Subcutaneous abdominal adipose tissue (tissue), 5 donors: Measurements from ENCODE around the gene NOB1.
"Not testable (repeated sequence)": the region's sequence is repeated elsewhere in the genome, so short reads cannot be mapped to it uniquely, and the experiment has no call there.

Experiments
- H3K27ac ChIP-seq: one replicate; pipeline ENCODE4 v1.7.0; 2013; ENCODE audit warnings: low read depth, mild to moderate bottlenecking, inconsistent platforms, low read length, moderate library complexity
- H3K27me3 ChIP-seq, 5 donors: one replicate each; pipeline ENCODE4 v1.7.0; 2013; ENCODE audit warnings: low read length in 5 of 5, inconsistent platforms in 1 of 5; ENCODE audit not compliant: control insufficient read depth in 5 of 5, insufficient read depth in 4 of 5
- H3K36me3 ChIP-seq, 5 donors: one replicate each; pipeline ENCODE4 v1.7.0; 2013; ENCODE audit warnings: low read length in 5 of 5; ENCODE audit not compliant: control insufficient read depth in 5 of 5, insufficient read depth in 5 of 5
- H3K4me1 ChIP-seq, 5 donors: one replicate each; pipeline ENCODE4 v1.7.0; 2013; ENCODE audit warnings: low read length in 5 of 5, mild to moderate bottlenecking in 3 of 5, moderate library complexity in 1 of 5; ENCODE audit not compliant: control insufficient read depth in 5 of 5, insufficient read depth in 5 of 5
- H3K4me3 ChIP-seq, 5 donors: one replicate each; pipeline ENCODE4 v1.7.0; 2013; ENCODE audit warnings: low read length in 5 of 5, low read depth in 1 of 5
- H3K9ac ChIP-seq, 5 donors: one replicate each; pipeline ENCODE4 v1.7.0; 2013; ENCODE audit warnings: low read length in 5 of 5, mild to moderate bottlenecking in 4 of 5, moderate library complexity in 3 of 5
- H3K9me3 ChIP-seq, 5 donors: one replicate each; pipeline ENCODE4 v1.7.0; 2013; ENCODE audit warnings: low read length in 5 of 5; ENCODE audit not compliant: control insufficient read depth in 5 of 5
- donor health status: healthy.
- donor health status: healthy.
- donor health status: healthy.
- donor health status: healthy.
- donor health status: healthy.

Gene NOB1

DNA sequence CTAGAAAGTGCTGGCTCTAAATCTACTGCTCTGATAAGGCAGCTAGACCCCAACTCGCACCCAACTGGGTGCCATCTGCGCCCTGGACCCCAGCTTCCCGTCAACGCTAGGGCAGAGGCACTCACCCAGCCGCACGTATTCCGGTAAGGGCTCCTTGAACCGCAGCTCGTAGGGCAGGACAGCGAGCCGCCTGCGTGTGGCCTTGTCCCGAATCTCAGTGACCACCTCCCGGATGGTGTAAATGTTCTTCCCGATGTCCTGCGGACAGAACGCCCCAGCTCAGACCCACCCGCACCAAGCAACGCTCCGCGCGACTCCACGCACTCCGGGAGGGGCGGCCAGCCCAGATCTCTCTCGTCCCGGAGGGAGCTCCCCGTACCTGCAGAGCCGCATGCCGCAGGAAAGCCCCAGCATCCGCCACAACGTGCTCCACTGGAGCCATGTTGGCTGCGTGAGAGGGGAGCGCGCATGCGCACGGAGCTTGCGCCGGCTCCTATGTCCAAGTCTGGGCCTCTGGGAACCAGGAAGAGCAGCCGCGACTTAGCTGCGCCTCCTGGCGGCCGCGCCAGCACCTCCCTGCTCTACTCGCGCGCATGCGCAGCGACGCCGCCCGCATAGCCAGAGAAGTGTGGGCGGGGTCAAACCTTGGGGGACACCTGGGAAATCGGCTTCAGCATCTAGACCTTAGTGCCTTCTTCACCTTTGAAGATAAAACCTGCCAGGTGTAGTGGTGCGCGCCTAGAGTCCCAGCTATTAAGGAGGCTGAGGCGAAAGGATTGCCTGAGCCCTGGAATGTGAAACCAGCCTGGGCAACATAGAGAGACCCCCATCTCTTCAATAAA lies at the start of gene NOB1:
Gene NOB1 (minus strand): TSS at position 458 of the 842 bp plus-strand sequence. CDS start 16 bp downstream, at position 442.
- Histone ChIP-seq H3K4me3 (peak within 1 kb of the TSS; percentile 79 to 98 (median 94)), H3K27ac (peak within 1 kb of the TSS; percentile 80), H3K9ac (peak within 1 kb of the TSS; percentile 39 to 95 (median 79)), H3K9me3 (no peaks in the 10 kb centered on the region), H3K36me3 (peaks cover 3 to 16% (median 11%) of the 10 kb centered on the region in 5 donors), H3K27me3 (no peaks in the 10 kb centered on the region), H3K4me1 (peaks cover 1 to 18% (median 16%) of the 10 kb centered on the region in 5 donors)

DNA sequence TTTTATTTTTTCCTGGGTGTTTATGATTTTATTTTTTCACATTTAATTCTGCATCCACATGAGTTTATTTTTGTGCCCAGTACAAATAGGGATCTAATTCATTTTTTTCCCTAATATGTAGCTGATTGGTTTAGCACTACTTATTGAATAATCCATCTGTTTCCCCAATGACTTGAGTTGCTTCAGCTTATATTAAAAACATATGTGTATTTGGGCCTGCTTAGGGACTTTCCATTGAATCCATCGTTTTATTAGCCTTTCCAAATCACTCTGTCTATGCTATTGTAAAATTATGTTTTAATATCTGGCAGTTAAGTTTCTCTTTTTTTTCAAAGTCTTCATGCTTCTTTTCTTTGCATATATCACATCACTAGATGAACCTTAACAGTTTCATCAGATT lies 49.6 kb upstream of the NOB1 start:
- H3K27ac ChIP-seq = no peak overlapping the region
- H3K4me1 ChIP-seq = peaks cover 0 to 10% (median 7%) of the 10 kb centered on the region in 5 donors
- peaks cover 0 to 19% (median 7%) of the 10 kb centered on the region in 5 donors for H3K36me3 ChIP-seq
- no peak overlapping the region for H3K9ac ChIP-seq
- H3K9me3 ChIP-seq = no peaks in the 10 kb centered on the region
- H3K27me3 ChIP-seq = no peaks in the 10 kb centered on the region
- no peak overlapping the region for H3K4me3 ChIP-seq

DNA sequence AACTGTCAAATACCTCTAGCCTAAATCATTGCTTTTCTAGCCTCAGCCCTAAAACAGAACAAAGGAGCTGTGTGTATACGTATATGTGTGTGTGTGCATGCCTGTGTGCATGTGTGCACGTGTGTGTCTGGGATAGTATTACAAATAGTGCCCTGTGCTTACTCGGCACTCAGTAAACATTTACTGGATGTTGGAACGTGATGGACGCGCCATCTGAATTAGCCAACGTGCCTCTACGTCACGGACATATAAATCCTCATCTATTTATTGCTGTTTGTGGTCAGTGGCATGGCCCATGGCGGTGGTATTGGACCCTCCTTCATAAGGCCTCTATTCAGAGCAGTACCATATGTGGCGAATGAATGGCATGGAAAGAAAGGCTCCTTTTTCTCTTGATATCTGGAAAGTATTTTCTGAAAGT lies 44.9 kb upstream of the NOB1 start:
- Histone ChIP-seq H3K36me3 (peaks cover 0 to 26% (median 12%) of the 10 kb centered on the region in 5 donors), H3K27ac (no peak overlapping the region), H3K9me3 (no peaks in the 10 kb centered on the region), H3K9ac (no peak overlapping the region), H3K4me3 (no peak overlapping the region), H3K27me3 (no peaks in the 10 kb centered on the region), H3K4me1 (peaks cover 0 to 26% (median 20%) of the 10 kb centered on the region in 5 donors)

DNA sequence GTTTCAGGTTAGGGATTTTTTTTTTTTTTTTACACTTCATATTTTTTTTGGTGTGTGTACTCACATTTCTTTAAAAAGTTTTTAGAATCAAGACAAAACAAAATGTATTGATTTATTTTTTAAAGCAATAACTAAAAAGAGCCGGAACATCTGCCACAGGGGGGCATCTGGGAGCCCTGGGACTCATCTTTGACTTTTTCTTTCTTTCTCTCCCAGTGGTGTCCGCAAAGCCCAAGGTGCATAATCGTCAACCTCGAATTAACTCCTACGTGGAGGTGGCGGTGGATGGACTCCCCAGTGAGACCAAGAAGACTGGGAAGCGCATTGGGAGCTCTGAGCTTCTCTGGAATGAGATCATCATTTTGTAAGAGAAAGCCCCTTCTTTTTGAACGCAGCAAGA lies 43.7 kb upstream of the NOB1 start:
- Histone ChIP-seq H3K4me1 (peaks cover 0 to 27% (median 20%) of the 10 kb centered on the region in 5 donors), H3K4me3 (no peak overlapping the region), H3K27ac (no peak overlapping the region), H3K9me3 (no peaks in the 10 kb centered on the region), H3K36me3 (peaks cover 0 to 26% (median 10%) of the 10 kb centered on the region in 5 donors), H3K27me3 (no peaks in the 10 kb centered on the region), H3K9ac (no peak overlapping the region)

DNA sequence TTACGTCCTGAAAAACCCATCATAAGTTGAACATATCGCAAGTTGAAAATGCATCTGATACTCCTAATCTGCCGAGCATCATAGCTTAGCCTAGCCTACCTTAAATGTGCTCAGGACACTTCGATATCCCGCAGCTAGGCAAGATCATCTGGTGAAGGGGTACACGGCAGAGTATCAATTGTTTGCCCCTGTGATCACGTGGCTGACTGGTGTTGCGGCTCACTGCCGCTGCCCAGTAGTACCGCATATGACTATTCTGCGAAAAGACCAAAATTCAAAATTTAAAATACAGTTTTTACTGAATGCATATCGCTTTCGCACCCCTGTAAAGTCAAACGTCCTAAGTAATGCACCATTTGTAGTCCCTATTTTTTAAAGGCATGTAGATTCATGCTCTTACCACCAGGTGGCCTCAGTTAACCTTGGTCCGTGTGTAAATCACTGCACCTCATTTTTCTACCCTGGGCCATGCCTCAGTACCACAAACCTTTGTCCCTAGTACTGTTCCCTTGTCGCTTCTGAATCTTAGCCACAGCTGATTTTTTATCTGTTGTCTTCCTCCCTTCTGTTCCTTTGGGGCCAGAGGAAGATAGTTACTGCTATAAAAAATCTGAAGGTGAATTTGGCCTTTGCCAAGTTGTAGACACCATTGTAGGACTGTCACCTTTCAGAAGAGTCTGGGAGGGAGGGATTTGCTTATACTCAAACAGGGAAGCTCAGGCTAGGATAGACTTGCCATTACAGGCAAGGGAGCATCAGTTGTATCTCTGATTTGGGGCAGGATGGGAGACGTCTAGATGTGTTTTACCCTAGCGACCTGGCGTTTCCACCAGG lies 41.8 kb upstream of the NOB1 start:
- Histone ChIP-seq H3K27ac (no peak overlapping the region), H3K4me3 (peak overlapping the region; percentile 7 to 51 (median 36)), H3K27me3 (no peaks in the 10 kb centered on the region), H3K9me3 (no peaks in the 10 kb centered on the region), H3K4me1 (peaks cover 0 to 27% (median 20%) of the 10 kb centered on the region in 5 donors), H3K36me3 (peaks cover 0 to 27% (median 11%) of the 10 kb centered on the region in 5 donors), H3K9ac (no peak overlapping the region)

DNA sequence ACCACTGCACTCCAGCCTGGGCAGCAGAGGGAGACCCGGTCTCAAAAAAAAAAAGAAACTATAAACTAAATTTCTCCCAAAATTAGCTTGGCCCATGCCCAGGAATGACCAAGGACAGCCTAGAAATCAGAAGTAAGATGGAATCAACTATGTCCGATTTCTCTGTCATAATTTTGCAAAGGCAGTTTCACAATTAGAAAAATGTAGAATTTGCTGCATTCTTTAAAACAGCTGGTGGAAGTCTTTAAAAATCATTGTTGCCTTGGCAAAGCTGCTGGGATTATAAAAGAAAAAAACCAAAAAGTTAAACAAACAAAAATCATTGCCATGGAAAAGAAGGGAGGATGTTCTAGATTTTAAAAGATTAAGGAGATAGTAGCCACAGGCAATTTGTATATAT lies 39.8 kb upstream of the NOB1 start:
- no peak overlapping the region for H3K9ac ChIP-seq
- H3K4me1 ChIP-seq = peaks cover 0 to 23% (median 14%) of the 10 kb centered on the region in 5 donors
- no peak overlapping the region for H3K27ac ChIP-seq
- H3K4me3 ChIP-seq = no peak overlapping the region
- H3K27me3 ChIP-seq = no peaks in the 10 kb centered on the region
- no peaks in the 10 kb centered on the region for H3K9me3 ChIP-seq
- H3K36me3 ChIP-seq = peaks cover 0 to 23% (median 12%) of the 10 kb centered on the region in 5 donors

DNA sequence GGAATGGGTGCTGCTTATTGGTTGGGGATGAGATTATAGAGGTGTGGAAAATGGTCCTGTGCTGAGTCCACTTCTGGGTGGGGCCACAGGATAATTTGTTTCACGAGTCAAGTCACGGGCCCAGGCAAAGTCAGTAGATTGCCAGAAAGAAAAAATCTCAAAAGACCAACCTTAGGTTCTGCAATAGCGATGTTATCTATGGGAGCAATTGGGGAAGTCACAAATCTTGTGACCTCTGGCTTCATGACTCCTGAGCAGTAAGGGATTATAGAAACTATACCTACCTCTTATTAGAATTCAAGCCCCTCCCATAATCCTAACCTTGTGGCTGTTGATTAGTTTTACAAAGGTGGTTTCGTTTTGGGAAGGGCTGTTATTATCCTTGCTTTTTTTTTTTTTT lies 38.8 kb upstream of the NOB1 start:
- H3K4me3 ChIP-seq = no peak overlapping the region
- H3K27ac ChIP-seq = no peak overlapping the region
- H3K27me3 ChIP-seq = no peaks in the 10 kb centered on the region
- H3K9ac ChIP-seq = no peak overlapping the region
- H3K36me3 ChIP-seq = peaks cover 0 to 22% (median 10%) of the 10 kb centered on the region in 5 donors
- no peaks in the 10 kb centered on the region for H3K9me3 ChIP-seq
- H3K4me1 ChIP-seq = peaks cover 0 to 13% (median 7%) of the 10 kb centered on the region in 5 donors

DNA sequence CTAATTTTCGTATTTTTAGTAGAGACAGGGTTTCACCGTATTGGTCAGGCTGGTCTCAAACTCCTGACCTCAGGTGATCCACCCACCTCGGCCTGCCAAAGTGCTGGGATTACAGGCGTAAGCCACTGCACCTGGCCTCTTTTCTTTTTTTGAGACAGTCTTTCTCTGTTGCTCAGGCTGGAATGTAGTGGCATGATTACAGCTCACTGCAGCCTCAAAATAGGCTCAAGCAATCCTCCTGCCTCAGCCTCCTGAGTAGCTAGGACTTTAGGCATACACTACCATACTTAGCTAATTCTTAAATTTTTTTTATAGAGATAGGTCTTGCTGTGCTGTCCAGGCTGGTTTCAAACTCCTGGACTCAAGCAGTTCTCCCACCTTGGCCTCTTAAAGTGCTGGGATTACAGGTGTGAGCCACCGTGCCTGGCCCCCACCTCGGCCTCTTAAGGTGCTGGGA lies 36.7 kb upstream of the NOB1 start:
- not testable (repeated sequence) for H3K27ac ChIP-seq, H3K9ac ChIP-seq, H3K4me3 ChIP-seq, H3K27me3 ChIP-seq, H3K9me3 ChIP-seq
- Histone ChIP-seq H3K36me3 (peaks cover 0 to 39% (median 24%) of the 10 kb centered on the region in 5 donors), H3K4me1 (peaks cover 0 to 10% (median 6%) of the 10 kb centered on the region in 5 donors)

DNA sequence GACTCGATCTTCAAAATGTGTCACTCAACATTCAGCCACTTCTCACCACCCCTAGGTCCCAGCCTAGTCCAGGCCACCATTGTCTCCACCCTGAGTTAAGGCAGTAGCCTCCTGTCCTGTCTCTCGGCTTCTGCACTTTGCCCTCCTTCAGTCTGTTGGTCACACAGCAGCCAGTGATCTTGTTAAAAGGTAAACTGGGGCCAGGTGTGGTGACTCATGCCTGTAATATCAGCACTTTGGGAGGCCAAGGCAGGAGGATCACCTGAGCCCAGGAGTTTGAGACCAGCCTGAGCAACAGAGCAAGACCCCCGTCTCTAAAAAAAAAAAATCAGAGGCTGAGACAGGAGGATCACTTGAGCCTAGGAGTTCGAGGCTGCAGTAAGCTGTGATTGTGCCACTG lies 33.2 kb upstream of the NOB1 start:
- Histone ChIP-seq H3K4me1 (no peaks in the 10 kb centered on the region), H3K36me3 (peaks cover 0 to 55% (median 31%) of the 10 kb centered on the region in 5 donors)

More for the DNA sequence above, 33.2 kb upstream of the NOB1 start:
- H3K9me3 ChIP-seq = no peaks in the 10 kb centered on the region
- no peak overlapping the region for H3K27ac ChIP-seq
- H3K27me3 ChIP-seq = no peaks in the 10 kb centered on the region
- no peak overlapping the region for H3K9ac ChIP-seq
- H3K4me3 ChIP-seq = no peak overlapping the region
